Fibroblast of villous mesenchyme (primary cell): Measurements from ENCODE around the gene GLRA1. TPM values are rescaled to one million over a fixed set of nuclear protein-coding genes. Genes with fewer than 3 reads are reported as not detected.

Experiments
- DNase-seq: peaks from one replicate; pipeline ENCODE4 v3.0.0-alpha.2; 2010; ENCODE audit warnings: low read depth
- H3K4me3 ChIP-seq: 2 replicates; pipeline ENCODE4 v1.5.1; 2011; ENCODE audit warnings: low read depth, mild to moderate bottlenecking, low read length
- total RNA-seq: library from RNA; depleted of rRNA; stranded (reverse); fragments of >200 nt; gene quantifications from 2 replicates; pipeline ENCODE4 v1.2.3, GENCODE V29; 2012
- TF ChIP-seq, protein P1 (sequence below): IDR thresholded peaks from 2 replicates; pipeline ENCODE4 v1.5.1; 2012; ENCODE audit warnings: low read depth, mild to moderate bottlenecking, low read length; ENCODE audit not compliant: insufficient read depth

GLRA1 gene
- total RNA-seq, 1 donor: not detected

GRCh38 chr5:151956725-151957124 is 32.1 kb upstream of the GLRA1 start:
- no peak for DNase-seq
- H3K4me3 ChIP-seq: no peak overlapping the region
- TF ChIP-seq, protein P1, sequence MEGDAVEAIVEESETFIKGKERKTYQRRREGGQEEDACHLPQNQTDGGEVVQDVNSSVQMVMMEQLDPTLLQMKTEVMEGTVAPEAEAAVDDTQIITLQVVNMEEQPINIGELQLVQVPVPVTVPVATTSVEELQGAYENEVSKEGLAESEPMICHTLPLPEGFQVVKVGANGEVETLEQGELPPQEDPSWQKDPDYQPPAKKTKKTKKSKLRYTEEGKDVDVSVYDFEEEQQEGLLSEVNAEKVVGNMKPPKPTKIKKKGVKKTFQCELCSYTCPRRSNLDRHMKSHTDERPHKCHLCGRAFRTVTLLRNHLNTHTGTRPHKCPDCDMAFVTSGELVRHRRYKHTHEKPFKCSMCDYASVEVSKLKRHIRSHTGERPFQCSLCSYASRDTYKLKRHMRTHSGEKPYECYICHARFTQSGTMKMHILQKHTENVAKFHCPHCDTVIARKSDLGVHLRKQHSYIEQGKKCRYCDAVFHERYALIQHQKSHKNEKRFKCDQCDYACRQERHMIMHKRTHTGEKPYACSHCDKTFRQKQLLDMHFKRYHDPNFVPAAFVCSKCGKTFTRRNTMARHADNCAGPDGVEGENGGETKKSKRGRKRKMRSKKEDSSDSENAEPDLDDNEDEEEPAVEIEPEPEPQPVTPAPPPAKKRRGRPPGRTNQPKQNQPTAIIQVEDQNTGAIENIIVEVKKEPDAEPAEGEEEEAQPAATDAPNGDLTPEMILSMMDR: no peak

GRCh38 chr5:151954255-151954654 is 29.6 kb upstream of the GLRA1 start:
- TF ChIP-seq, protein P1: no peak
- no peak overlapping the region for H3K4me3 ChIP-seq
- DNase-seq: no peak

DNA sequence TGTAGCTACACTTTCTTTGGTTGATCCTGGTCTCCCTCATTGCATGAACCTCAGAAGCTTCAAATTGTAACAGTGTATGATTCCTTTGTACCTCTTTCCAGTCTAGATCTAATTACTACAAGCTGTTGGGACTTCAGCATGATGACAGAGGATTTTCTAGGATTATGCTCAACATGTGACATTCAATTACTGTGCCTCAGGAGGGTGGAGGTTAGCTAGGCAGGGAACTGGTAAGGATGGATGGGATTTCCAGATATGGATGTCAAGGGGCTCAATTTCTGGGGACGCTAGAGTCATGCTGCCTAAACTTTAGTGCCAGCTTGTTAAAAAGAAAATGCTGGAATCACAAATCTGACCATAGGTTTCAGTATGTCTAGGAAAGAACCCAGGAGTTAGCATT is 29.2 kb upstream of the GLRA1 start:
- H3K4me3 ChIP-seq: no peak overlapping the region
- DNase-seq: no peak
- TF ChIP-seq, protein P1: no peak

DNA sequence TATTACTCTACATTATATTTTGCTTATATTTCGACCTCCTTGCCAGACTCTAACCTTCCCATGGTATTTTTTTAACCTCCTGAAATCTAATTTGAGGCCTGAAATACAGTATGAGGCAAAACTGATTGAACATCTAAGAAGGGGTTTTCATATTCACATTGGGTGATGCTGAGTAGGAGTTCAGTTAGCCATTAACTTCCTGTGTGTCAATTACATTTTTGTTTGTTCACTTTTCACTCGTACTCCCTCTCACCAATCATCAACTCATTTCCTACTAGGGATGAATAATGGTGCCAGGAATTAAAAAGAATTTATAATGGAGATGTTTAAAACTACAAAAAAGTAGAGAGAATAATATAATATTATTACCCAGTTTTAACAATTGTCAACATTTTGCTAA is 27.6 kb upstream of the GLRA1 start:
- no peak for DNase-seq
- no peak overlapping the region for H3K4me3 ChIP-seq
- TF ChIP-seq, protein P1: no peak

DNA sequence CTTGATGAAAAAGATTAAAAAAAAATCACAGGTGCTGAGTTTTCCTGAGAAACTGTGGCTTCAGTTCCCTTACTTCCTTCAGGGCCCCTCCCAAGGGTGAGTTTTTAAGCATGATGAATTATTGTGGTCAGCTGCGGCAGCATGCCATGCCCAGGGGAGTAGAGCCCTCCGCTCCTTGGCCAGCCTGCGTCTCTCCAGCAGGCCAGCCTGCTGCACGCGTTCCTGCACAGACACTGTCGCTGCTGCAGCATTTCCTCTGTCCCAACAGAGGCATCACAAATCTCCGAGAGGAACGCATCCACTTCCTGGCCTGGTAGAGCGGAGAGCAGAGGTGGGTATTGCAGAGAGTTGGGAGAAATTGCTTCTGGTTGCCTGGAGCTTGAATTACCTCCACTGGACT is 26.1 kb upstream of the GLRA1 start:
- no peak overlapping the region for H3K4me3 ChIP-seq
- DNase-seq: no peak
- TF ChIP-seq, protein P1: no peak

- DNase-seq: no peak
- TF ChIP-seq, protein P1: no peak
- H3K4me3 ChIP-seq: no peak overlapping the region
Observed at GRCh38 chr5:151949701-151950308, 25.2 kb upstream of the GLRA1 start.

DNA sequence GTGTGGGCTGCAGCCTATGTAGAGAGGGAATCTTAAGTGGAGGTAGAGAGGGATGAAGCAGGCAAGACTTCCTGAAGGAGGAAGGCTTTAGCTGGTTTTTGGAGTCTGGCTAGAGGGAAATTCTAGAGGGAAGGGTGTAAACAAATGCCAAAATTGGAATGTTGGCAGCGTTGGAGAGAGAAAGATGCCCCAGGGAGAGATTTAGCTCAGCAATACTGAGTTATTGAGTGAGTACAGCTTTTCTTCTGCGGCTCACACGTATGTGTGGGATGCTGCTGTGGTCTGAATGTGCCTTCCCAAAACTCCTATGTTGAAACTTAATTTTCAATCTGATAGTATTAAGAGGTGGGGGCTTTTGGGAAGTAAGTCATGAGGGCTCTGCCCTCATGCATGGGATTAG is 24.5 kb upstream of the GLRA1 start:
- TF ChIP-seq, protein P1: no peak
- DNase-seq: no peak
- H3K4me3 ChIP-seq: no peak overlapping the region
